Vagina (tissue), 2 donors: ENCODE data around the gene SLC6A13. TPM values are rescaled to one million over a fixed set of nuclear protein-coding genes. Genes with fewer than 3 reads are reported as not detected.

ENCODE experiments used
- DNase-seq, 2 donors: peaks; one replicate each; pipeline ENCODE4 v3.0.0-alpha.2; 2017; ENCODE audit errors: extremely low spot score in 2 of 2
- H3K27ac ChIP-seq: fragments of 200-600 bp; sonication (generic); one replicate; pipeline ENCODE4 v1.5.1; 2019
- H3K27me3 ChIP-seq: fragments of 200-600 bp; sonication (generic); one replicate; pipeline ENCODE4 v1.5.1; 2019
- H3K36me3 ChIP-seq, 2 donors: fragments of 200-600 bp; sonication (generic); one replicate each; pipeline ENCODE4 v1.5.1; 2017 to 2019
- H3K4me1 ChIP-seq: fragments of 200-600 bp; sonication (generic); one replicate; pipeline ENCODE4 v1.5.1; 2019
- H3K4me3 ChIP-seq, 2 donors: fragments of 200-600 bp; sonication (generic); 1 replicate in 1 of 2; 2 replicates in 1 of 2; pipeline ENCODE4 v1.5.1; 2016 to 2019
- H3K9me3 ChIP-seq: fragments of 200-600 bp; sonication (generic); one replicate; pipeline ENCODE4 v1.5.1; 2019
- POLR2A ChIP-seq, 2 donors: fragments of 450-650 bp; IDR thresholded peaks; one replicate each; pipeline ENCODE4 v1.6.1; 2017; ENCODE audit warnings: antibody characterized with exemption in 2 of 2, mild to moderate bottlenecking in 2 of 2, moderate library complexity in 2 of 2
- POLR2AphosphoS5 ChIP-seq, 2 donors: sonication (generic); formaldehyde crosslinking; IDR thresholded peaks; one replicate each; pipeline ENCODE4 v1.9.0; 2017; ENCODE audit warnings: antibody characterized with exemption in 2 of 2, mild to moderate bottlenecking in 2 of 2, low read depth in 1 of 2; ENCODE audit not compliant: insufficient read depth in 1 of 2
- intact Hi-C: fragments of 100-400 bp; cut with DNase I; formaldehyde crosslinking; loops from one replicate; pipeline ENCODE4 v1.15.1; 2023
- total RNA-seq: library from RNA; depleted of rRNA; stranded (reverse); fragments of >200 nt; gene quantifications from one replicate; pipeline ENCODE4 v1.2.3, GENCODE V29; 2016
- TF ChIP-seq, protein P1 (sequence below), 3 experiments: fragments of 450-650 bp in 2 of 3; fragments of 200-600 bp in 1 of 3; sonication (generic) in 1 of 3; IDR thresholded peaks; one replicate each; pipeline ENCODE4 v1.5.1; 2017 to 2019; ENCODE audit warnings: antibody characterized with exemption in 3 of 3, mild to moderate bottlenecking in 2 of 3, moderate library complexity in 2 of 3

The SLC6A13 gene
- total RNA-seq, 1 donor from 2014 or later = not detected

DNA sequence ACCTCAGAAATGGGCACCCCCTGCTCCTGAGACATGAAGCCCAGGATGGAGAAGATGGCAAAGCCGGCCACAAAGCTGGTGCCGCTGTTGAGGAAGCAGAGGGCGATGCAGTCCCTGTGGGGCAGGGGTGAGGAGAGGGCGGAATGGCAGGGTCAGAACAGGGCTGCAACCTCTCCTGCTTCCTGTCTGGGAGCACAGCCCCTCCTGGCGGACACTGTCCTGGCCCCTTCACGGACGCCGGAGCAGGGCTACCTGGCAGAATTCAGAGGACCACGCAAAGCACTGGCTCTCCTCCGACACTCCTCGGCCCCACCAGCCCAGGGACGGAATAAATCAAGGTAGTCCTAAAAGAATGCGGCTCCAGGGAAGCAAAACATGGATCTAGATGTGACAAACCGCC is 36.2 kb downstream of the SLC6A13 start:
- TF ChIP-seq POLR2AphosphoS5 (IDR thresholded peaks at IDR 0.05; ENCODE audit: insufficient read depth in 1 of 2, low read depth in 1 of 2) (no peak), POLR2A (IDR thresholded peaks at IDR 0.05) (no peak)
- TF ChIP-seq, protein P1, sequence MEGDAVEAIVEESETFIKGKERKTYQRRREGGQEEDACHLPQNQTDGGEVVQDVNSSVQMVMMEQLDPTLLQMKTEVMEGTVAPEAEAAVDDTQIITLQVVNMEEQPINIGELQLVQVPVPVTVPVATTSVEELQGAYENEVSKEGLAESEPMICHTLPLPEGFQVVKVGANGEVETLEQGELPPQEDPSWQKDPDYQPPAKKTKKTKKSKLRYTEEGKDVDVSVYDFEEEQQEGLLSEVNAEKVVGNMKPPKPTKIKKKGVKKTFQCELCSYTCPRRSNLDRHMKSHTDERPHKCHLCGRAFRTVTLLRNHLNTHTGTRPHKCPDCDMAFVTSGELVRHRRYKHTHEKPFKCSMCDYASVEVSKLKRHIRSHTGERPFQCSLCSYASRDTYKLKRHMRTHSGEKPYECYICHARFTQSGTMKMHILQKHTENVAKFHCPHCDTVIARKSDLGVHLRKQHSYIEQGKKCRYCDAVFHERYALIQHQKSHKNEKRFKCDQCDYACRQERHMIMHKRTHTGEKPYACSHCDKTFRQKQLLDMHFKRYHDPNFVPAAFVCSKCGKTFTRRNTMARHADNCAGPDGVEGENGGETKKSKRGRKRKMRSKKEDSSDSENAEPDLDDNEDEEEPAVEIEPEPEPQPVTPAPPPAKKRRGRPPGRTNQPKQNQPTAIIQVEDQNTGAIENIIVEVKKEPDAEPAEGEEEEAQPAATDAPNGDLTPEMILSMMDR (IDR thresholded peaks at IDR 0.05) = no peak
- Histone ChIP-seq H3K4me1 (no peaks in the 10 kb centered on the region), H3K27ac (no peak overlapping the region), H3K36me3 (no peaks in the 10 kb centered on the region), H3K9me3 (no peaks in the 10 kb centered on the region), H3K4me3 (no peak overlapping the region), H3K27me3 (no peaks in the 10 kb centered on the region)
- DNase-seq = peak; percentile 62 to 87
- intact Hi-C loops = no loop called here

DNA sequence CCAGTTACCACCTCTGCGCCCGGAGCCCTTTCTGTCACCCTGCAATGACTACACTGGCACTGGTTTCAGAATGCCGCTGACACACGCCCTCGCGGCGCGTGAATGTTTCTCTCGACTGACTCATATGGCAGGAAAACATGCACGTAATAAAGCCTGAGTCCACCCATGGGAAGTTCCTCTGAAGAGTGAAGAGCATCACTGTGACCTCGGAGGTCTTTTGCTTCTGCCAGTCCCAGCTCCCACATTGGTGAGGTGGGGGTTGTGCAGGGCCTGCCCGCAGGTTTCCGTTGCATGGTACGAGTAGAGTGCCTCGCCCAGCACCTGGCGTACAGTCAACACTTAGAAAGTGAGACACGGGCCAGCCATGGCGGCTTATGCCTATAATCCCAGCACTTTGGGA is 37.6 kb downstream of the SLC6A13 start:
- no peaks in the 10 kb centered on the region for H3K4me1 ChIP-seq
- no peaks in the 10 kb centered on the region for H3K36me3 ChIP-seq
- no peak overlapping the region for H3K4me3 ChIP-seq
- intact Hi-C loops = no loop called here
- no peaks in the 10 kb centered on the region for H3K27me3 ChIP-seq
- TF ChIP-seq POLR2AphosphoS5 (IDR thresholded peaks at IDR 0.05; ENCODE audit: insufficient read depth in 1 of 2, low read depth in 1 of 2) (no peak), POLR2A (IDR thresholded peaks at IDR 0.05) (no peak)
- TF ChIP-seq, protein P1 (IDR thresholded peaks at IDR 0.05) = no peak
- no peak for DNase-seq
- H3K9me3 ChIP-seq = no peaks in the 10 kb centered on the region
- no peak overlapping the region for H3K27ac ChIP-seq

- Histone ChIP-seq H3K27ac (no peak overlapping the region), H3K9me3 (no peaks in the 10 kb centered on the region), H3K27me3 (no peaks in the 10 kb centered on the region), H3K4me3 (no peak overlapping the region), H3K36me3 (no peaks in the 10 kb centered on the region), H3K4me1 (no peaks in the 10 kb centered on the region)
- no peak for DNase-seq
- TF ChIP-seq, protein P1 (IDR thresholded peaks at IDR 0.05) = no peak
- TF ChIP-seq POLR2A (IDR thresholded peaks at IDR 0.05) = no peak
- TF ChIP-seq POLR2AphosphoS5 (IDR thresholded peaks at IDR 0.05; ENCODE audit: insufficient read depth in 1 of 2, low read depth in 1 of 2) = no peak
- intact Hi-C loops = no loop called here
Observed at GRCh38 chr12:224330-224729, 38.3 kb downstream of the SLC6A13 start.

GRCh38 chr12:223841-224240 is 38.8 kb downstream of the SLC6A13 start:
- intact Hi-C loops = no loop called here
- TF ChIP-seq POLR2A (IDR thresholded peaks at IDR 0.05) = no peak
- no peak for TF ChIP-seq POLR2AphosphoS5 (IDR thresholded peaks at IDR 0.05; ENCODE audit: insufficient read depth in 1 of 2, low read depth in 1 of 2)
- TF ChIP-seq, protein P1 (IDR thresholded peaks at IDR 0.05) = no peak
- DNase-seq = no peak

GRCh38 chr12:221736-222135 is 40.9 kb downstream of the SLC6A13 start:
- Histone ChIP-seq H3K27ac (no peak overlapping the region), H3K9me3 (no peaks in the 10 kb centered on the region), H3K4me1 (no peaks in the 10 kb centered on the region), H3K27me3 (no peaks in the 10 kb centered on the region), H3K4me3 (no peak overlapping the region), H3K36me3 (no peaks in the 10 kb centered on the region)
- TF ChIP-seq POLR2A (IDR thresholded peaks at IDR 0.05) (no peak), POLR2AphosphoS5 (IDR thresholded peaks at IDR 0.05; ENCODE audit: insufficient read depth in 1 of 2, low read depth in 1 of 2) (no peak)
- TF ChIP-seq, protein P1 (IDR thresholded peaks at IDR 0.05) = no peak
- no peak for DNase-seq
- intact Hi-C loops = no loop called here

More at GRCh38 chr12:223841-224240, 38.8 kb downstream of the SLC6A13 start:
- H3K4me3 ChIP-seq = no peak overlapping the region
- H3K27ac ChIP-seq = no peak overlapping the region
- H3K36me3 ChIP-seq = no peaks in the 10 kb centered on the region
- no peaks in the 10 kb centered on the region for H3K9me3 ChIP-seq
- H3K4me1 ChIP-seq = no peaks in the 10 kb centered on the region
- H3K27me3 ChIP-seq = no peaks in the 10 kb centered on the region
